ENCODE data around the gene IFIT1.
"Not testable (repeated sequence)": the region's sequence is repeated elsewhere in the genome, so short reads cannot be mapped to it uniquely, and the experiment has no call there.

Gene IFIT1

DNA sequence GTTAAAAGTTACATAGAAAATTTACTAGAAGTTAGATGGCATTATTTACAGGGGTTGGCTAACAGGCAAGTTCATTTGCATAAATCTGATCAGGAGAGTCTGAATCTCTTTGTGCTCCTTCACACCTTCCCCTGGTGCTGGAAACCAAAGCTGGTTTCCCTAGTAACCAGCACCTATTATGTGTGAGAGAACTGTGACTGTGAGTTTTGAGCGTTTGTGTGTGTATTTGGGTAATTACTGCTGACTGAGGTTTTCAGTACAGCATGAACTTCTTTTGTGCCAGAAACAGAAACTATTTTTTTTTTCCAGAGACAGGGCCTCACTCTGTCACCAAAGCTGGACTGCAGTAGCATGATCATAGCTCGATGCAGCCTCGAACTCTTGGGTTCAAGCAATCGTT lies 24.9 kb upstream of the IFIT1 start:
- DNase-seq (ENCODE audit: low read depth): no peak

DNA sequence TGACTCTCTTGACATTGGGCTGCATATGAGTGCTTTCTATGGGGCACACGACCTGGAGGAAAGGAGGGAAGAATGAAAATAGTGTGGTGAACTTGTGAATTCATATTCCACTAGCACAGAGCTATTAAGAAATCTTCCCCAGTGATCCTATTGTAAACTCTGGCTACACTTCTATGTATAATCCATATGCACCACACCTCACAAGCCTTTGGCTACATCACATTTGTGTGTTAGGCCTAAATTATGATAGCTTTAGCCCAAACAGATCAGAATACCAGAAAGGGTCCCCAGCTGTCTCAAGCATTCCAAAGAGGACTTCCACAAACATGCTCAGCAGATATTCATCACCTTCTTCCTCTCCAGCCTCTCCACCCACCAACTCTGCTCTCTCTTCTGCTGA lies 24.3 kb upstream of the IFIT1 start:
- DNase-seq (ENCODE audit: low read depth): no peak

DNA sequence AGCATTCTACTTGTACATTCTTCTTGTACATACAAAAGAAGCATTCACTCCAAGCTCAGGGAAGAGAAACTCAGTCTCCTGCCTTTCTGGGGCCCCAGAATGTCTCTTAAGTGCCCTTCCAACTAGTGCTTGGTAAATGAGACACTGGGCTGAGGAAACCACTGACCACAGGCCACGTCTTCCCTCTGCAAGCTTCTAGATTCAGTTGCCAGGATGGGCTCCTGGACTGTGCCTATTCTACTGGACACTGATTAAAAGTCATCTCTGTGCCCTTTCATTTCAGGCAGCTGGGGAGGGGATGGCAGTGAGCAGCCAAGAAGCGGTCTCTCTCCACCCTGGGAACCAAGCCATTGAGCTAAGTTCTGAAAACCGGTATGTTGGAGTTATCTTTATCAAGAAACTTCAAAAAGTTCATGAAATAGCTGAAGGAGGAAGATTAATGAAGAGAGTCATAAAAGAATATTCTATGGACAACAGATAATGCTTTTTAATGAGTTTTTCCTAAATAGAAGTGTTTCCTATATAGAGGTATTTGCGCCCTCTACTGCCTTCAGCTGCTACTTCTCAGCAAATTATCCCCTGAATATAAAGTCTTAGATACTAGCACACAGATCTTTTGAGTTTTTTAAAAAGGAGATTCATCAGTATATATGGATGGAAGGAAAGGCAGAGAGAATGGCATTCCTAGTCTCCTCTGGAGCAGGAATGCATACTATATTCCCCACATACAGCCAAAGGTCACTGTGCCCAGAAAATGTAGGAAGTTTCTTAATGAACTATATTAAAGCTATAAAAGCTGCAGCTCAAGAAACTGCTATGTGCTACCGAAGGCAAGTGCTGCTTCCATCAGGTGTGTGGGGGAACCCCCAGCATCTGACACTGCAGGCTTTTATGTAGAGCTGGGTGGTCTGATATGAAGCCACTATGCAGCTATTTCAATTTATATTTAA lies 23.0 kb upstream of the IFIT1 start:
- DNase-seq (ENCODE audit: low read depth): no peak

DNA sequence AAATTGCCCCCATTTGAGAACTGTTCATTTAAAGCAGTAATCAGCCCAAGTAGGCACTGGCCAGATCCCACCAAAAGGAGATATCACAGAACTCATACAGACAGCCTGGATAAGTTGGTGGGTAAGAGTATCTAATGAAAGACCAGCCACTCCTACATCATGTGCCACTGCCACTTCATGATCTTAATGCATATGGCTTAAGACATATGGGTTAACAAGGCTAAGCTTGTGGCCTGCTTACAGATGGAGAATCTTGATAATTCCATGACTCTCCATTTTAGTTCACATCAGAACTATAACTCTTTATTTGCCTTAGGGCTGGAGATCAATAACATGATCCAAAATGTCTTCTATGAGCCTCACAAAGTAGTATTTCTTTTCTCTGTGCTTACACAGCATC lies 21.3 kb upstream of the IFIT1 start:
- no peak for DNase-seq (ENCODE audit: low read depth)

DNA sequence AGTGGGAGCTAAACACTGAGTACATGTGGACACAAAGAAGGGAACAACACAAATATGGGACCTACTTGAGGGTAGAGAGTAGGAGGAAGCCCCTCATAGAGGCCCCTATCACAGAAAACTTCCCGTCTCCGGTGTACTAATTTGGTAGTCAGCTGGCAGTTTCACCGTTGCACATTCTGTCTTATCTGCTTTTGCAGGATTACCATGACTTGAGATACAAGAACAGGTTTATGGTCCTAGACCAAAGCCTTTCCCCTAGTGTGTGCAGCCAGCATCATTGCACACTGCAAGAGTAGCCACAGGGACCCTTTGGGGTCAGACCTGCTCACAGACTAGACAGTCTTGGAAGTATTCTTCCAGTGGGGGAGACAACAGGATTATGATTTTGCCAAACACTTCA lies 20.4 kb upstream of the IFIT1 start:
- peak; percentile 27 for DNase-seq (ENCODE audit: low read depth)

DNA sequence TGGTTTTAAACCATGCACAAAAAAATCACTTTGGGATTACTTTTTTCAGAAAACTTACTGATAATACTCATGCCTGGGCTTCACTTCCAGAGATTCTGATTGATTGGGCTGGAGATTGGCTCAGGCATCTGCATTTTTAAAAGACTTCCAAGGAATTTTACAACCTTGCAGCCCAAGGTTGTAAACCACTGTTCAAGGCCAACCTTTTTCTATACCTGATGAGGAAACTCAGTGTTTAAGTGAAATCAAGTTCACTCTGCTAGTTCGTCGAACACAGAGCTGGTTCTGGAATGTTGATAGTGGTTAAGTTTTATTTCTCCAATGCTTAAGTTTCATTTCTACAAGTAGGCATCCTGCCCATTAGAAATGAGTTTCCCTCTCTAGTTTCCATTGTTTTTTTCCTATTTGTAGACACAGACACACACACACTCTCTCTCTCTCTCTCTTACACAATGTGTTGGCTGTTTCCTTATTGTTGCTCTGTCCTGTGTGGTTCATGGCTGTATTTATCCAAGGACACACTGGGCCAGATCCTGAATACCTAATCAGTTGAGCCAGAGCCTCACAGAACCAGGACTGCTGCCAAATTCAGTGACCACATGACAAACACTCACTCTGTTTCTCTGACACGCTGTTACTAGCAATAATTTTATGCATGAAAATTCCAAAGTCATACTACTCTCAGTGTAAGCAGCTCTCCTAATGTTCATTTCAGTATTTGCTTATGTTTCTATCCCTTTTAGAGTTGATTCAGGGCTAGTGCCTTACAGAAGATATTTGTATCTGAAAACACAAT lies 18.3 kb upstream of the IFIT1 start:
- DNase-seq (ENCODE audit: low read depth): no peak

DNA sequence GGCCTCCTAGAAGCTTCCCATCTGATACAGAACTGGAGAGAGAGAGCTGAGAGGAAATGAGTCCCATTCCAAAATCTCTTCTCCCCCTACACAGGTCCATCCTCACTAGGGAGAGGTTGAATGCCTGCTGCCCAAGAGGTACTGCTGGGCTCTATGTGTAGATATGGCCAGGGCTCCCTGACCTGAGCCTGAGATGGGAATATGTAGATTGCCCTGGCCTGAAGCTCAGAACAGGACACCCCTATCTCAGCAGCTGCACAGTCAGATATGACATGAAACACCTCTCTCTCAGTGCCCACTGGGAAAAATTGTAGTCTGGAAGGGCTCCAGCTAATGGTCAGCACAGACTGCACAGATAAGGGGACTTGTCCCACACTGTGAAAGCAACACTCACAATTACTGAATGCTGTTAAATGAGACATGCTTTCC lies 17.7 kb upstream of the IFIT1 start:
- no peak for DNase-seq (ENCODE audit: low read depth)

DNA sequence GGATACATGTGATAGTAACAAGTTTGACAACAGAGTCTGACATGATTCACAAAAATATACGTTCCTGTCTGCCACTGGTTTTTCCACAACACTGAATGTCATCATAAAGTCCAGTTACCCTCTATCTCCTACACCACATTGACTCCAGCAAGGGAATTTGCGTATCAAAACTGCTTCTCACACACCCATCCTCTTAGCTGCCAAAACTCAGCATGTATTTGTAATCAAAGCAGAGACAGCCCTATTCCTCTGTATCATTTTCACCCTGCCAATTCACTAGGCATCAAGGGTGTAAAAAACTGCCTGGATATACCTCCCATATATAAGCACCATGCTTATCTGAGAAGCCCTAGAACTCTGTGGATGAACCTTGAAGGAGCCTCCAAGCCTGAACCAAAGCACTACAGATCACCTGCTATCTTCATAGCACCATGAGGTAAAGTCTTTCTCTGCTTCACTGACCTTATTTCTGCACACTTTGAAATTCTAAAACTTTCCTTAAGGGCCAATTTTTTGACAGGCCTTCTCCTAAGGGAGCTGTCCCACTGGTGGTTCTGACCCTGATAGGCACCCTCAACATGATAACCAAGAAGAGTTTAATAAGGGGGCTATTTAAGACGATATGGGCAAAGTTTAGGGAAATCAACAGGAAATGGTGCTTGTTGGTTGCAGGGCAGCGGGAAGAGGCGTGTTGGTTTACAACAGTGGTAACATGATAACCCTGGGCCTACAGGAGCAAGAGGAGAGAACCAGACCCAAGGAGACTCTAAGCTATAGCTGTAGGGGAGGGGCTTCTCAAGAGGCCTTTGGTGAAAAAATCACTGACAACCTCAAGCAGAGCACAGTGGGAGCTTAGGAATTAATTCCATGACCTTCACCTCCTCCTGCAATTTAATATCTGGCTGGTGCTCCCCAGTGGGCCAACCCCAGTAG lies 14.5 kb upstream of the IFIT1 start, which contains the start of gene IFIT1B:
TSS of gene IFIT1B (plus strand) at position 352 of the 933 bp plus-strand sequence. CDS start at position 432, 80 bp downstream.
- DNase-seq (ENCODE audit: low read depth): no peak

DNA sequence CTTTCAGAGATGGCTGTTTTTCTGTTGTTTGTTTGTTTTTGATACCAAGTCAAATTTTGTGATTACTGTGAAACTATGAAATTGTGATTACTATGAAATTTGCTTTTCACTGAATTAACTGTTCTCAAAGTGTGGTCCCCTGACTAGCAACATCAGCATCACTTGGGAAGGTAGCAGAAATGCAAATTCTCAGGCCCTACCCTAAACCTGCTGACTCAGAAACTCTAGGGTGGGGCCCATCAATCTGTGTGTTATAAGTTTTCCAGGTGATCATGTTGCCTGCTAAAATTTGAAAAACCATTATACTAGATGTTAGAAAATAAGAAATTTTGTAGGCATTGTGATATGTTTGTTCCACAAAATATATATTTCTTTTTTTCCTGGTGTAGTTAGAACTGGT lies 13.3 kb upstream of the IFIT1 start:
- DNase-seq (ENCODE audit: low read depth): no peak

DNA sequence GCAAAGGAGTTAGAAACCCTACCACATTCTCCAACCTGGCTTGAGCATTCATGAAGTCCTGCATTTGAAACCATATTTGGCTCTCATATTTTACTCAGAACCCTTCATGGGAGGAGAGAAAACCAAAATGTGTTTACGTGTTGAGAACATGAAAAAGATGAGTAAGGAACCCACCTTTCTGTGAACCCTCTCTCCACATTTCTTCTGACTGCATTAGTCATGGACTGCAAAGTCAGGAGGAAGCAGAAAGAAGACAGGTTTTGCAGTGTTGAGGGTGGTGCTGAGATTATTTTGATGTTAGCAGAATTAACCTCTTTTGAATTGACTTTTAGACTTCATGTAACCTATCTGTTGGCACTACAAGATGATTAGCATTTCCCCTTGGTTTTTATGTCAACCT lies 9.7 kb upstream of the IFIT1 start:
- DNase-seq (ENCODE audit: low read depth): no peak

DNA sequence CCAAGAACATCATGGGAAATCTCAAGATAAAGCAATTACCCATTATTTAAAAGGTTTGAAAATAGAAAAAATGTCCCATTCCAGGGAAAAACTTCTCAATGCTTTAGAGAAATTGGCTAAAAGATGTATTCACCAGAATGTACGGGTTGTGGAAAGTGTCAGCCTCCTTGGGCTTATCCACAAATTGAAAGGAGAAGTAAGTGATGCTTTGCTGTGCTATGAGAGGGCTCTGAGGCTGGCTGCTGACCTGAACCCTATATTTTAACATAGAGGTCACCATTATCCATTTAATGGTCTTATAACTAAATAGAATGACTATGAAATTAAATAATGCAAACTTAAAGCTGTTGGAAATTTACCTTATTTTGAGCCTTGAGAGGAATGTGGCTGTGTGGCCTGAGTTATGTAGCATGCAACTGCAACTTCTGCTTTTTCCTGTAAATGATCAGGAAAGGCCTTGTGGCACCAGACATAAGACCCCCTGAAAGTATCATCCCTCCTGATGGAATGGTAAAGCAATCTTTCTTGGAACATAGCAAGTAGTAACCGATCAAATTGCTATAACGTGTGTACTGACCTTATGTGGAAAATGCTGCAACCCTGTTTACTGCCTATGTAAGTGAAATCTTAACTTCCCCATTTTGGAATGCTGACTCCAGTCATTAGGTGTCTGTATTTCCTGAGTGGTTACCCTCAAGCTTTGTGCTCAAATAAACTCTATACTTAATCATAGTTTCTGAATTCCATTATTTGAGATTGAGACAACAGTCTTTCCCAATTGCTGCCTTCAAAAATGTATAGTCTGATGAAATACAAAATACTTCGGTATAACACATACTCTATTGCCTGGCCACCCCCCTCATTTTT lies 7.7 kb upstream of the IFIT1 start:
- DNase-seq (ENCODE audit: low read depth): no peak

DNA sequence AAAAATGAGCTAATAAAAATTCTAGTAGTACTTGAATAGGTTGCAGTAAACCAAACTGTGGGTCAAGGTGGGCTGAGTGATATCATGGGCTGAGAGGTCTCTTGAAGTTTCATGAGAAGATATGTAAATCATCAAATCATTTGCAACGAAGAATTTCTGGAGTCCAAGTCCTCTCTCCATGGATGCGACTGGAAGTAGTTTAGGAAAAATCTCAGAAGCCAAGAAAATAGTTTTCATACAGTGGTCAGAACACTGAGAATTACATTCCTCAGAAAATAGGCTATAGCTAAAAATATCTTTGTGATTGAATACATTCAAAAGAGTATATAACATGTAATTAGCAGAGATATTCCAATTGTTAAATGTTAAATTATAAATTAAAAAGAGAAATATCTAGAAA lies 3.6 kb upstream of the IFIT1 start:
- DNase-seq (ENCODE audit: low read depth): no peak

DNA sequence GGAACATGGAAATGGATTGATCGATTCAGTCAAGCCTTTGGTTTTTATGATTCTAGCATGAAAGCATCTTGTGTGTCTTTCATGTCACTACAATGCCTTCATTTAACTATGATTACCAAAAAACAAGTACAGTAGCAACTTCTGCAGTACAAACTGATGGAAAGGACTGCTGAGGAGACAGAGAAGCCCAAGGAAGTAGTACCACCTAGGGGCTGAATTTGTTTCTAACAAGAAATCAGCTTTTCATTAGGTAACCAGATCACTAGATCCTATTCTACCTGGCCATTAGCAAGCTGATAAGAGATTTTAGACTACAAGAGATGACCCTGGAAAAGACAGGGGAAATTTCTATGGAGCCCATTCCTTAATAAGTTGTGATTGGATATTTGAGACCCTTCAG lies 3.2 kb upstream of the IFIT1 start:
- DNase-seq (ENCODE audit: low read depth): no peak

DNA sequence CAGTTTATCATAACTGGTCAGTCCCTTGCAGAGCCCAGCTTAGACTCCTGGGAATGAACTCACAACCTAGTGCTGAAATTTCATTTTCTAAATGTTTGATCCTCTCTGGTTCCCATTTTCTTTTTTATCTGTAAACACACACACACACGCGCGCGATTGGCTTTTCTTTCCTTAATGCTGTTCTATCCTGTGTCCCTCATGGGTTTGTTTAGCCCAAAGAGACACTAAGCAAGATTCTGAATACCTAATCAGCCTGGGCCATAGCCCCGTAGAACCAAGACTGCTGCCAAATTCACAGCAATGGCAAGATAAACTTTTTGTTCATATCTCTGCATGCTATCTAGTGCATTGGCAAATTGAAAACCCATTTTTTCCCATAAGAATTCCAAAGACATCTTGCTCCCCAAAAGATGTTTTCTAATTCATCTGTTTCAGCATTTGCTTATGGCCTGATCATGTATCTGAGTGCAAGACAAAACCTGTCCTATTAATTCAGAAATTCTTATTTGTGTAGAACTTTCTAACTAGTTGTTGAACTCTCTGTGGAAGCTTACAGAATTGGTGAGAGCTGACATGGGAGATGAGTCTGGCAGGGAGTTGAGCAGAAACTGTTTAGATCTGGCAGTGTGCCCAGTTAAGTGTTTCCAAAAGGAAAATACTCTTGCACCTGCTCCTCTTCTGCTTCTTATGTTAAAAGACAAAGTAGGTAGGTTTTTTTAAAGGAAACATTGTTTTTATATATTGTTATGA lies 1.8 kb upstream of the IFIT1 start:
- no peak for DNase-seq (ENCODE audit: low read depth)

DNA sequence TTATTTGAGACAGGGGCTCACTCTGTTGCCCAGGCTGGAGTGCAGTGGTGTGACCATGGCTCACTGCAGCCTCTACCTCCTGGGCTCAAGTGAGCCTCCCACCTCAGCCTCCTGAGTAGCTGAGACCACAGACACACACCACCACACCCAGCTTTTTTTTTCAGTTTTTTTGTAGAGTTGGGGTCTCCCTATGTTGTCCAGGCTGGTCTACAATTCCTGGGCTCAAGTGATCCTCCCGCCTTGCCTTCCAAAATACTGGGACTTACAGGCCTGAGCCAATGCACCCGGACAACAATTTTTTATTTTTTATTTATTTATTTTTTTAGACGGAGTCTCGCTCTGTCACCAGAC lies 1.2 kb upstream of the IFIT1 start:
- DNase-seq (ENCODE audit: low read depth): not testable (repeated sequence)

DNA sequence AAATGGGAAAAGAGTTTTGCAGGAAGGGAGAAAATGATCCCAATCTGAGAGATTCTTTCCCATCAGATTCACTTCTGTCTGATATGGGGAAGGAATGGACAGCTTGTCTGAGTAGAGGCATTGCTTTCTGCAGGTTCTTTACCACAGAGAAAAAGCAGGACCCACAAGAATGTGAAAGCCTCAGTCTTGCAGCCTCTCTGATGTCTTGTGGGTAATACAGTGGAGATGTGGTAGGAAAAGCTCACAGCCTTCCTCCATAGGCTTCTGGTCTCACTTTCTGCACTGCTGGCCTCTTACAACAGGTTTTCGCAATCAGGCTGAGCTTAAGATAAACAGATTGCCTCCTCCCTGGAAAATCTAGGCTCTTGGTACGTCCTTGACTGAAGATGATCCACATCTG lies 551 bp downstream of the IFIT1 start:
- DNase-seq (ENCODE audit: low read depth): no peak

DNA sequence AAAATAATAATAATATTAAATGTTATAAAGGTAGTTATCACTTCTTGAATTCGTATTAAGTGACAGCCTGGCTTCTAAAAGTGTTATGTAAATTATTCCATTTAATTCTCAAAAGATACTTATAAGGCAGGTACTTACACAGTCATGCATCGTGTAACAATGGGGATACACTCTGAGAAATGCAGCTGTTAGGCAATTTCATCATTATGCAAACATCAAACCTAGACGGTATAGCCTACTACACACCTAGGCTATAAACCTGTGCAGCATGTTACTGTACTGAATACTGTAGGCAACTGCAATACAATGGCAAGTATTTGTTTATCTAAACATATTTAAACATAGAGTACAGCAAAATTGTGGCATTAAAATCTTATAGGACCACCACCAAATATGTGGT lies 1.5 kb downstream of the IFIT1 start:
- no peak for DNase-seq (ENCODE audit: low read depth)

DNA sequence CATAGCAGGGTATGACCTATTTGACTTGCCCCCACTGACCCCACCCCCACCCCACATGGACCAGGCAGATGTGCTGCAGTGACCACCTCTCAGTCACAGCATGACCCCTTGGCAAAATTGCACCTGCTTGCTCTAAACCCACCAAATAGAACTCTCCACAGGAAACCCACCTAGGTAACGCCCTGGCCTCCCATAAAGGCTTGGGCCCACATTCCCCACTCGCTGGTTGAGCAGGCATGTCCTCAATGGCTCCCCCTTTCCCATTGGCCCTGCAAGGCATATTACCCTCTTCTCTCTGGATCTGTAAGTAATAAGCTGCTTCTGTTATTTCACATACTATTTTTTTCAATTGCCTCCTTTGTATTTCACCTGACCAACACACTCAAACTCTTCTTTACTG lies 2.7 kb downstream of the IFIT1 start:
- no peak for DNase-seq (ENCODE audit: low read depth)

DNA sequence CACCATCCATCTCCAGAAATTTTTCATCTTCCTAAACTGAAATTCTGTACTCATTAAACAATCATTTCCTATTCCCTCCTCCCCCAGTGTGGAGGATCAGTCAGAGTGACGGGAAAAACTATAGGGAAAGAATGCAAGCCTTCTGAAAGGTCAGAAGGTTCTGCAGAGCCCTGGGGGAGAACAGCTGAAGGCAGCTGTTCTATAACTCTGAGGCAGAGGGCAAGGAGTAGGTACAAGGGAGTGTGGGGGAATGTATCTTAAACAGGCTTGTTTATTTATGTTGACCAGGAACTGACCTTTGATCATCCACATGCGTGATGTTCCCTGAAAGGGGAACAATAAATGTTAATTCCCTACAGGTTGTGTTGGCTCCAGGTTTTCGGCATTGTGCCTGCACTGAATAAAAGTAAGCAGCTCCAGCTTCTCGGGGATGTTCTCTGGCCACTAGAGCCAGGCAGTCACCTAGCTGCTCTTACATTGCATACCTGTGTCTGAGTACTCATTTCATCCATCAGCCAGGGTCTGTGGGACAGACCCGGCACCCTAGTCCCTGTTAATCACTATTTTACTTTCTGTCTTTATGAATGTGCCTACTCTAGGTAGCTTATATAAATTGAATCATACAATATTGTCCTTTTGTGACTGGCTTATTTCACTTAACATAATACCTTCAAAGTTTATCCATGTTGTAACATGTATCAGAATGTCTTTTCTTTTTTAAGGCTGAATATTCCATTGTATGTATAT lies 5.8 kb downstream of the IFIT1 start:
- no peak for DNase-seq (ENCODE audit: low read depth)

DNA sequence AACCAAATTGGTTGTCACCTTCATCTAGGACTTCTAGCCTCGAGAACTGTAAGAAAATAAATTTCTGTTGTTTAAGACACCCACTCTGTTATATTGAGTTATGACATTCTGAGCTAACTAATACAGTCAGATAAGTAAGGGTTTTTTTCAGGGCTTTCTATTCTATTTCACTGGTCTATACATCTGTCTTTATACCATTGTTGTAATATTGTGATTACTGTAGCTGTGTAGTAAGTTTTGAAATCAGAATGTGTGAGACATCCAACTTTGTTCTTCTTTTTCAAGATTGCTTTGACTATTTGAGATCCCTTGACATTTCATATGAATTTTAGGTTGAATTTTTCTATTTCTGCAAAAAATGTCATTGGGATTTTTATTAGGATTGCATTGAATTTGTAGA lies 7.5 kb downstream of the IFIT1 start:
- no peak for DNase-seq (ENCODE audit: low read depth)

Data from CMK (cell line).